Right lobe of liver (tissue), 6 donors: ENCODE data around the gene OSCP1. TPM values are rescaled to one million over a fixed set of nuclear protein-coding genes. Genes with fewer than 3 reads are reported as not detected.

Experiments
- ATAC-seq, 4 donors: fragments of 200-7000 bp; cut with Tn5 transposase; one replicate each; pipeline ENCODE4 v1.9.1; 2020; ENCODE audit warnings: mild to moderate bottlenecking in 4 of 4, moderate library complexity in 4 of 4
- DNase-seq, 3 donors: peaks; one replicate each; pipeline ENCODE4 v3.0.0-alpha.2; 2020
- H3K27ac ChIP-seq, 3 donors: fragments of 200-600 bp; one replicate each; pipeline ENCODE4 v1.8.0; 2022
- H3K27me3 ChIP-seq, 2 donors: fragments of 200-600 bp; one replicate each; pipeline ENCODE4 v1.8.0; 2022
- H3K36me3 ChIP-seq, 4 donors: fragments of 200-600 bp; sonication (generic) in 1 of 4; one replicate each; pipeline versions ENCODE4 v1.5.1 to v1.8.0; 2017 to 2022; ENCODE audit warnings: control low read depth in 1 of 4
- H3K4me1 ChIP-seq, 4 donors: fragments of 200-600 bp; sonication (generic) in 1 of 4; one replicate each; pipeline versions ENCODE4 v1.5.1 to v1.8.0; 2017 to 2022; ENCODE audit warnings: control low read depth in 1 of 4
- H3K4me3 ChIP-seq, 3 donors: fragments of 200-600 bp; one replicate each; pipeline ENCODE4 v1.8.0; 2022
- H3K9me3 ChIP-seq, 4 donors: fragments of 200-600 bp; sonication (generic) in 1 of 4; one replicate each; pipeline versions ENCODE4 v1.5.1 to v1.8.0; 2017 to 2022; ENCODE audit warnings: control low read depth in 1 of 4
- CTCF ChIP-seq, 4 donors: fragments of 200-600 bp in 3 of 4; fragments of 450-650 bp in 1 of 4; IDR thresholded peaks; one replicate each; pipeline versions ENCODE4 v1.5.1 to v1.8.0; 2016 to 2022; ENCODE audit warnings: antibody characterized with exemption in 4 of 4, mild to moderate bottlenecking in 2 of 4
- POLR2A ChIP-seq: fragments of 450-650 bp; IDR thresholded peaks from one replicate; pipeline ENCODE4 v1.6.1; 2017; ENCODE audit warnings: antibody characterized with exemption, mild to moderate bottlenecking
- WGBS: methylation state at CpG from one replicate; pipeline ENCODE4 v1.1.6; 2018; ENCODE audit warnings: low coverage, low lambda C conversion rate; ENCODE audit not compliant: insufficient coverage; ENCODE audit errors: missing lambda C conversion rate; 5-methylcytosine and 5-hydroxymethylcytosine counted together
- intact Hi-C, 2 donors: fragments of 100-400 bp; cut with DNase I; formaldehyde crosslinking; loops; one replicate each; pipeline versions ENCODE4 v1.11.2 to v1.14.1; 2022
- total RNA-seq, 6 experiments: library from RNA; depleted of rRNA in 2 of 6; stranded (reverse); fragments of >200 nt in 2 of 6; fragmentation: NEBNext Ultra II Directional in 3 of 6; extraction: Animal tissue kit (Norgen Biotek cat#: 25700) in 3 of 6; gene quantifications; one replicate each; pipeline versions ENCODE4 v1.1.0 to v1.2.4, GENCODE V29; 2016 to 2023
- donor health status: DM: no; HTN: yes; CAD: no.
- donor health status: DM: no; HTN: no; CAD: no.
- donor health status: DM: no; HTN: no; CAD: no.
- donor health status: DM: no; HTN: yes; CAD: no.
- donor health status: DM: no; HTN: yes; CAD: no.

OSCP1 gene
- total RNA-seq, 6 experiments from 2014 or later = 0.40 to 4.9 (median 1.7) TPM

- WGBS = 62% methylated on average over 2 of the region's 2 CpGs
- intact Hi-C loops = no loop called here
Measured at GRCh38 chr1:36486093-36486438, 35.8 kb upstream of the OSCP1 start.

GRCh38 chr1:36484099-36484498 lies 33.8 kb upstream of the OSCP1 start:
- Histone ChIP-seq H3K9me3 (no peaks in the 10 kb centered on the region), H3K4me1 (peaks cover 0 to 28% (median 9%) of the 10 kb centered on the region in 4 donors), H3K27me3 (no peaks in the 10 kb centered on the region), H3K27ac (no peak overlapping the region), H3K36me3 (no peaks in the 10 kb centered on the region), H3K4me3 (no peak overlapping the region)
- TF ChIP-seq POLR2A = no peak
- TF ChIP-seq CTCF (IDR thresholded peaks at IDR 0.05) = no peak
- DNase-seq (no peak), ATAC-seq (no peak)
- intact Hi-C loops = no loop called here
- 86% methylated on average over 2 of the region's 2 CpGs for WGBS

More at GRCh38 chr1:36486093-36486438, 35.8 kb upstream of the OSCP1 start:
- Histone ChIP-seq H3K4me3 (no peak overlapping the region), H3K9me3 (no peaks in the 10 kb centered on the region), H3K4me1 (peaks cover 0 to 18% (median 9%) of the 10 kb centered on the region in 4 donors), H3K27me3 (no peaks in the 10 kb centered on the region), H3K36me3 (no peaks in the 10 kb centered on the region), H3K27ac (peak overlapping the region; percentile 53 to 79 (median 72))
- DNase-seq = no peak
- no peak for ATAC-seq
- TF ChIP-seq POLR2A = no peak
- TF ChIP-seq CTCF (IDR thresholded peaks at IDR 0.05) = no peak

GRCh38 chr1:36482724-36483388 lies 32.6 kb upstream of the OSCP1 start, which contains the start of gene CSF3R:
CSF3R (minus strand) TSS chr1:36482913; CDS start chr1:36479496, 3,417 bp downstream.
- H3K27me3 ChIP-seq = no peaks in the 10 kb centered on the region
- no peak for DNase-seq
- 41% methylated on average over 8 of the region's 13 CpGs for WGBS
- no peaks in the 10 kb centered on the region for H3K9me3 ChIP-seq
- peak within 1 kb of the TSS in 1 of 3 donors; percentile 18 for H3K4me3 ChIP-seq
- no peaks in the 10 kb centered on the region for H3K36me3 ChIP-seq
- no peak for TF ChIP-seq POLR2A
- TF ChIP-seq CTCF (IDR thresholded peaks at IDR 0.05) = no peak
- intact Hi-C loops = no loop called here
- ATAC-seq = no peak
- H3K4me1 ChIP-seq = peaks cover 0 to 28% (median 9%) of the 10 kb centered on the region in 4 donors
- peak within 1 kb of the TSS; percentile 1 to 51 (median 37) for H3K27ac ChIP-seq

- peaks cover 0 to 20% (median 5%) of the 10 kb centered on the region in 4 donors for H3K4me1 ChIP-seq
- H3K36me3 ChIP-seq = no peaks in the 10 kb centered on the region
- H3K9me3 ChIP-seq = no peaks in the 10 kb centered on the region
- peak overlapping the region in 2 of 3 donors; percentile 37 to 51 for H3K27ac ChIP-seq
- H3K27me3 ChIP-seq = no peaks in the 10 kb centered on the region
- DNase-seq (no peak), ATAC-seq (no peak)
- intact Hi-C loops = no loop called here
- no peak for TF ChIP-seq POLR2A
- no peak for TF ChIP-seq CTCF (IDR thresholded peaks at IDR 0.05)
- peak overlapping the region in 1 of 3 donors; percentile 18 for H3K4me3 ChIP-seq
- WGBS = 31% methylated on average over 18 of the region's 26 CpGs
Measured at GRCh38 chr1:36481771-36482723, 31.8 kb upstream of the OSCP1 start.
